HG03469 (cell line): ENCODE data around the gene APBB2.

Source experiments
- ATAC-seq: cut with Tn5 transposase; IDR thresholded peaks from one replicate; pipeline ENCODE4 v1.9.1; 2021; ENCODE audit warnings: mild to moderate bottlenecking, moderate library complexity, moderate number of reproducible peaks; ENCODE audit not compliant: unreplicated experiment

The APBB2 gene

DNA sequence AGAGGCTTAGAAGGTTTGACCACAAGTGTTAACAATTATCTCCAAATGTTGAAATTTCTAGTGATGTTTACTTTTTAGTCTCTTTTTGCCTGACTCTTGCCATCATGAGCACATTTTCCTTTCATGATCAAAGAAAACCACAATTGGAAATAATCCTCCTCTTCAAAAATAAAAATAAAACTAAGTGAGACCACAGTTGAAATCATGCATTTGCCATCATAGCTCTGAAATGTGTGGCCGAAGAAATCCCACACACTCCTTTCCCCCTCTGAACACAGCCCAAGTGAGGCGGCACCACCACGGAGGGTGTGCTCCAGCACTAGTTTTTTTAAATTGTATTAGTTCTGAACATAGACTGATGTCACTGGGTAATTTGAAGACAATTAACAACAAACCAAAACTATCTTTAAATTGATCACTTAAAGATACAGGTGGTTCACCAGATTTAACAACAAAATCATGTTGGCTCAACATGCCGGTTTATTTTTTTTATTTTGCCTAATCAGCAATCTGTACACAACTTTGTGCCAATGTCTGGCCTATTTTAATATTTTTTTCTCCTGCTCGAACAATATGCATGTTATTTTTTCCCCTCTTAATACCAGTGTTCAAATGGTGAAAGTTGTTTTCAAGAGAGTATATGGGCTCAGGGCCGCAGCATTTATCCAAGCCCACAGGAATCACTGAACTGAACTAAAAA is 17.6 kb downstream of the APBB2 start:
- no peak for ATAC-seq

DNA sequence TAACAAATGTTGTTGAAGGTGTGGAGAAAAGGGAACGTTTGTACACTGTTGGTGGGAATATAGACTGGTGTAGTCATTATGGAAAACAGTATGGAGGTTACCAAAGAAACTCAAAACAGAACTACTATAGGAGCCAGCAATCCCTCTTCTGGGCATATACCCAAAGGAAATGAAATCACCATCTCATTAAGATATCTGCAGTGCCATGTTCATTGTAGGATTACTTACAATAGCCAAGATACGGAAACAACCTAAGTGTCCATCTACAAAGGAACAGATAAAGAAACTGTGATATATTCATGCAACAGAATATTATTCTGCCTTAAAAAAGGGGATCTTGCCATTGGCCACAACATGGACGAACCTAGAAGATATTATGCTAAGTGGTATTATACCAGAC is 22.2 kb downstream of the APBB2 start:
- no peak for ATAC-seq

DNA sequence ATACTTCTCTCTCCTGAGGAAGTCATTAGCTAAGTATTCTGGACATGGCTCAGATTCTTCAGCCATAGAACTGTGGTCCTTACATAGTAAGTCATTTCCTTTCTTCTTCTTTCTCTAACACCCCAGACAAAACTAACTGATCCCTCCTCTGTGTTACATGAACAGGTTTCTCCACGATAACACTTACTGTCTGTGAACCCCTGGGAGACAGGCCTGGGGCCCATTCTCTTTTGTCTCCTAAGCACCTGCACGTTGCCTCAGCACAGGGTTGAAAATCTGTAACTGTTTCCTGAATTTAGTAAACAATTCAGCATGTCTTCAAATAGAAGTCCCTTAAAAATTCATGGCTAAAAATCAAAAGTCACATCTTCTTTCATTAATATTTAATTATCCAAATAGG is 24.7 kb downstream of the APBB2 start:
- ATAC-seq: no peak

DNA sequence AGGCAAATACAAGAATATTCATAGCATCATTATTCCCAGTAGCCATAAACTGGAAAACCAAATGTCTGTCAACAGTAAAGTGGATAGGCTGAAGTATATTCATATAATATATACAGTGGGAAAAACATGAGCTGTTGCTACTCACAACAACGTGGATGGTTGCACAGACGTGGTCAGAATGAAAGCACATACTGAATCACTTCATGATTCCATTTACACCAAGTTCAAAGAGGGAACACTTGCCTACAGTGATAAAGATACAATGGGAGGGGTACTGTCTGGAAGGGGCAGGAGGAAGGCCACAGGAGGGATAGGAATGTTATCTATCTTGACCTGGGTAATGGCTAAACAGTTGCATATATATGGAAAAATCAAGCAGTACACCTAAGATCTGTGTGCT is 25.3 kb downstream of the APBB2 start:
- peak; percentile 51 for ATAC-seq

- ATAC-seq: no peak
Measured at GRCh38 chr4:41185614-41186592, 28.4 kb downstream of the APBB2 start.

DNA sequence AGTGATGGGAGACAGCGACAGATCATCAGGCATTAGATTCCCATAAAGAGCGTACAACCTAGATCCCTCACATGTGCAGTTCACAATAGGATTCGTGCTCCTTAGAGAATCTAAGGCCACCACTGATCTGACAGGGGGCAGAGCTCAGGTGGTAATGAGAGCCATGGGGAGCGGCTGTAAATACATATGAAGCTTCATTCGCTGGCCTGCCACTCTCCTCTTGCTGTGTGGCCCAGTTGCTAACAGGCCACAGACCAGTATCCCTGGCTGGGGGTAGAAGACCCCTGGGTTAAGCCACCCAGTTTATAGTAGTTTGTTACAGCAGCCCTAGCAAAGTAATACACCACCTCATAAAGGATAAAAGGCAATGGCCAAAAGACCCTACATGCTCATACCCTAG is 30.3 kb downstream of the APBB2 start:
- no peak for ATAC-seq

DNA sequence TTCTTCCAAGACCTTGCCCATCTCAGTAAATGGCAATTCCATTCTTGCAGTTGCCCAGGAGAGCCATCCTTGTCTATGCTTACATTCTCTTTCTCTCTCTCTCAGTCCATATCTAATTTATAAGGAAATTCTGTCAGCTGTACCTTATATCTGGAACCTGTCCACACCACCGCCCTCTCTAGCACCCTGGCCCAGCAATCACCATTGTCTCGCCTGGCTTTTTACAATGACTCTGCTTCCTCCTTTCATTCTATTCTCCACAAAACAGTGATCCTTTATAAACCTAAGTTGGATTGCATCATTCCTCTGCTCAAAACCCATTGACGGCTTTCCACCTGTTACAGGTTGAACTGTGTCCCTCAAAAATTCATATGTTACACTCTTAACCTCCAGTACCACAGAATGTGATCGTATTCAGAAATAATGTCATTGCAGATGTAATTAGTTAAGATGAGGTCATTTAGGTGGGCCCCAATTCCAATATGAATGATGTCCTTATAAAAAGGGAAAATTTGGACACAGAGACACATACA is 31.3 kb downstream of the APBB2 start:
- no peak for ATAC-seq

DNA sequence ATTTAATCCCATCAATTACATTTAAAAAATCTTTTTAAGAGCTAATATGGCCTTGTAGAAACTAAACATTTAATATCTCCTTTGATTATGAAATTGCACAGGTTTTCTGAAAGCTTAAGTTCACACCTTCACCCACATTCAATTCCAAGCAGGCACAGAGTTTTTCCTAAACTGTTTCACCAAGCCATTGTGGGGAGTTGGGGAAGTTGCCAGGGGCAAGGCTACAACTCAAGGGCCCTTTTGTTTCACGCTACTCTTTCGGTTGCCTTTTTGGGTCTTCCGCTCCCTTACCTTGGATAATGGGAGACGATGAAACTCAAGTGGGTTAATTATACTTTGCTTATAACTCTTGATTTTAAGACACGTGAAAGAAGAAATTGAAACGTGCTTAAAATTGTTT is 33.3 kb downstream of the APBB2 start:
- no peak for ATAC-seq

GRCh38 chr4:41179498-41180195 is 34.7 kb downstream of the APBB2 start:
- no peak for ATAC-seq

- ATAC-seq: no peak
Measured at GRCh38 chr4:41178372-41179370, 35.7 kb downstream of the APBB2 start.

DNA sequence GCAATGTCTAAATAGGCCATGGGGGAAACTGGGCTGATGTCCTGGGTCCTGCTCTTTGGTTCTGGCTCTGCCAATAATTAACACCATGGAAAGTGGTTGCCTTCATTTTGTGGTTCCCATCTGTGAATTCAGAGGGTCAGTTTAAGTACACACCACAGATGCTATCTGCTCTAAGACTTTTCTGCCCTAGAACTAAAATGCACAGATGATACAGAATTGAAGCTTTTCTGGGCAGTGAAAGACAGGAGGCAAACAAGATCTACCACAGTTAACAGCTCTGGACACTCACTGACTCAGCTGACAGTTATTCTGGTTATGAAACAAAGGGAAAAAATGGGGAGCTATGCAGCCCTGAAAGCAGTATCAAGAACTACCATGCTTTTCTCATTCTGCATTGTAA is 37.3 kb downstream of the APBB2 start:
- ATAC-seq: no peak

GRCh38 chr4:41176340-41176739 is 38.0 kb downstream of the APBB2 start:
- ATAC-seq: no peak

DNA sequence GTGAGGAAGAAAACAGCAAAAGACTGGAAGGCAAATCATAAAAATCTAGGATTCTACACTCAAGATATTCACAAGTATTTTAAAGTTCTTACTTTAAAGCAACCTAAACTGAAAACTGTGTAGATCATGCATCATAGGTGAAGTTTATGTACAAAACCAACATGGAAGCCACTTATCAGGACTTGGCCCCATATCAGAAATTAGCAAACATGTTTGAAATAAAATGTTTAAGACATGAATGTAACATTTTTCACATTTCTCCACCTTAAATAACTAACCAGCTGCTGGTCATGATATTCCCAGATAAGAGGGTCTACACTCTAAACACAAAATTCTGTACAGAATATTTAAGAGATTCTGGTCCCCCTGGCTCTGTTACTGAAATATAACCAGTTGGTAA is 38.5 kb downstream of the APBB2 start:
- no peak for ATAC-seq

GRCh38 chr4:41174444-41174843 is 39.9 kb downstream of the APBB2 start:
- no peak for ATAC-seq

DNA sequence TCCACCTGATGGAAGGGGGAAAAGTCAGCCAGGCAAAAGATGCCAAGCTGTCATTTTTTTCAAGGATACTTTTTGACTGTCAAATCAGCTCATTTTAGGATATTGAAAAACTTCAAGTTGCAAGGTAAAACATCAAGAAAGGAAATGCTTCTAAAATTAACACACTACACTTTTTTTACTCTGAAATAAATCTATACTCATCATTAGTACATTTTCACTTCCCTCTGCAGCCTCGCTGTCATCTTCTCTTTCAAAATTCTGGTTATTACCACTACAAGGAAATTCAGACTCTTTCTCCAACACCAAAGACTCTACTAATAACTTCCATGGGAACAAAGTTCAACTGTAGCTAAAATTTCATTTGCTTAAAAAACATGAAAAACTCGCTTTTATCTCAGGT is 41.6 kb downstream of the APBB2 start:
- ATAC-seq: no peak

- ATAC-seq: no peak
Measured at GRCh38 chr4:41169256-41169800, 45.0 kb downstream of the APBB2 start.

GRCh38 chr4:41167191-41167590 is 47.2 kb downstream of the APBB2 start:
- ATAC-seq: no peak

GRCh38 chr4:41164405-41164804 is 49.9 kb downstream of the APBB2 start:
- no peak for ATAC-seq

DNA sequence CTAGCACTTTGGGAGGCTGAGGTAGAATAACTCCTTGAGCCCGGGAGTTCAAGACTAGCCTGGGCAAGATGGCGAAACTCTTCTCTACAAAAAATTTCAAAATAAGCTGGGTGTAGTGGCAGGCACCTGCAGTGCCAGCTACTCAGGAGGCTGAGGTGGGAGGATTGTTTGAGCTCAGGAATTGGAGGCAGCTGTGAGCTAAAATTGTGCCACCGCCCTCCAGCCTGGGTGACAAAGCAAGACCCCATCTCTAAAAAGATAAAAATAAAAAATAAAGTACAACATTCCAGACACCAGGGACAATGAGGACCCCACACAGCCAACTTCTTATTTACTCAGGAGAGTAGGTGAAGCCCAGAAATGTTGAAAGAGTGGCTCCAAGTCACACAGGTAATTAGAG is 53.0 kb downstream of the APBB2 start:
- ATAC-seq: no peak

DNA sequence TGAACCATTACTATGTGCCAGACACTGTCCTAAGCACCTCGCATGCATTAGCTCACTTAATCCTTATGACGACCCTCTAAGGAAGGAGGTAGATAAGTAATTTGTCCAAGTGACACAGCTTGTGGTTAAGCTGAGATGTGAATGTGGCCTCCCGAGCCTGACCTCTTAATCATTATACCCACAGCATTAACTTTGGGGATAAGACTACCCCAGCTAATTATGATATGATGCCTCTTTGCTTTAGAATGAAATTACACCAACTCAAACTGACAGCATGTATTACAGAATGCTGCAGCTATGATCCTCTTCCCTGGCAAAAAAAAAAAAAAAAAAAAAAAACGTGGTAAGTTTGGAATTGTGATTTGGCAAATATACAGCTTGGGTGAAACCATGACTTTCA is 53.5 kb downstream of the APBB2 start:
- no peak for ATAC-seq
